Measurements from ENCODE around the gene RGN. TPM values are rescaled to one million over a fixed set of nuclear protein-coding genes. Genes with fewer than 3 reads are reported as not detected.

The RGN gene
- 100 to 1,000 TPM in 4 of 6 experiments, 10 to 100 TPM in 2; 44.6 to 292 (median 130) TPM for total RNA-seq
- long read RNA-seq, transcript RGN-201 (7 exons, 1,356 nt), result major isoform, 24 of 128 reads
- long read RNA-seq, transcript RGN-202 (7 exons, 1,611 nt), result minor isoform, 13 of 128 reads
- long read RNA-seq, partial matches to known transcripts, result 51 of 128 reads
- long read RNA-seq, other reads (novel, unspliced or antisense), result 39 of 128 reads

- peak; percentile 57 to 84 (median 78) for DNase-seq
- intact Hi-C loops (cut with DNase I), result no loop called here
- Histone ChIP-seq H3K9me3 (no peaks in the 10 kb centered on the region), H3K27ac (peak within 1 kb of the TSS; percentile 57 to 88 (median 79)), H3K27me3 (no peaks in the 10 kb centered on the region), H3K36me3 (no peaks in the 10 kb centered on the region), H3K4me3 (peak within 1 kb of the TSS; percentile 35 to 64 (median 59)), H3K4me1 (no peaks in the 10 kb centered on the region)
- peak; percentile 61 to 77 (median 70) for ATAC-seq
- TF ChIP-seq CTCF (IDR thresholded peaks at IDR 0.05), result no peak
- no peak for TF ChIP-seq POLR2A (IDR thresholded peaks at IDR 0.05)
- 26% methylated on average over 11 of the region's 59 CpGs for WGBS (ENCODE audit: insufficient coverage, low coverage, low lambda C conversion rate, missing lambda C conversion rate)
Measured at GRCh38 chrX:47078129-47079043, at the start of gene RGN. Gene RGN (plus strand): TSS chrX:47078443. CDS start chrX:47081145, 2,702 bp downstream.

GRCh38 chrX:47030339-47030738 lies 47.9 kb upstream of the RGN start:
- DNase-seq (no peak), ATAC-seq (peak; percentile 65 to 72 (median 68))
- no peaks in the 10 kb centered on the region for H3K27me3 ChIP-seq
- H3K27ac ChIP-seq, result no peak overlapping the region
- H3K9me3 ChIP-seq, result no peaks in the 10 kb centered on the region
- no peak overlapping the region for H3K4me3 ChIP-seq
- no peaks in the 10 kb centered on the region for H3K36me3 ChIP-seq
- H3K4me1 ChIP-seq, result no peaks in the 10 kb centered on the region
- intact Hi-C loops (cut with DNase I), result no loop called here
- TF ChIP-seq POLR2A (IDR thresholded peaks at IDR 0.05), result no peak
- peak; percentile 54 to 74 (median 73) for TF ChIP-seq CTCF (IDR thresholded peaks at IDR 0.05)

- 28% methylated on average over 2 of the region's 5 CpGs for WGBS (ENCODE audit: insufficient coverage, low coverage, low lambda C conversion rate, missing lambda C conversion rate)
- no peaks in the 10 kb centered on the region for H3K27me3 ChIP-seq
- ATAC-seq, result peak; percentile 56 to 95 (median 76)
- no peak for DNase-seq
- no peak overlapping the region for H3K4me3 ChIP-seq
- H3K27ac ChIP-seq, result no peak overlapping the region
- TF ChIP-seq POLR2A (IDR thresholded peaks at IDR 0.05), result no peak
- peak in 1 of 4 donors; percentile 3 for TF ChIP-seq CTCF (IDR thresholded peaks at IDR 0.05)
- intact Hi-C loops (cut with DNase I), result no loop called here
- no peaks in the 10 kb centered on the region for H3K4me1 ChIP-seq
- no peaks in the 10 kb centered on the region for H3K36me3 ChIP-seq
- no peaks in the 10 kb centered on the region for H3K9me3 ChIP-seq
Measured at GRCh38 chrX:47047989-47048388, 30.3 kb upstream of the RGN start.

- Histone ChIP-seq H3K4me1 (peaks cover 0 to 5% (median 0%) of the 10 kb centered on the region in 4 donors), H3K9me3 (no peaks in the 10 kb centered on the region), H3K4me3 (no peak overlapping the region), H3K36me3 (no peaks in the 10 kb centered on the region), H3K27me3 (peaks cover 0 to 3% of the 10 kb centered on the region in 2 donors), H3K27ac (peak overlapping the region in 1 of 3 donors; percentile 14)
- DNase-seq (no peak), ATAC-seq (peak in 3 of 4 donors; percentile 34 to 58 (median 40))
- intact Hi-C loops (cut with DNase I), result no loop called here
- 33% methylated on average over 1 of the region's 1 CpG for WGBS (ENCODE audit: insufficient coverage, low coverage, low lambda C conversion rate, missing lambda C conversion rate)
- TF ChIP-seq CTCF (IDR thresholded peaks at IDR 0.05) (no peak), POLR2A (IDR thresholded peaks at IDR 0.05) (no peak)
Measured at GRCh38 chrX:47059142-47059874, 18.9 kb upstream of the RGN start.
